Ramos (cell line): ENCODE results near the gene RCOR1.
"Not testable (repeated sequence)": the region's sequence is repeated elsewhere in the genome, so short reads cannot be mapped to it uniquely, and the experiment has no call there.

Source experiments
- in situ Hi-C: fragments of 300-500 bp; cut with MboI; formaldehyde crosslinking; loops from one replicate; pipeline ENCODE4 v1.14.3; 2022; ENCODE audit warnings: low sequenced_read_pairs; ENCODE audit not compliant: unreplicated experiment

The RCOR1 gene

DNA sequence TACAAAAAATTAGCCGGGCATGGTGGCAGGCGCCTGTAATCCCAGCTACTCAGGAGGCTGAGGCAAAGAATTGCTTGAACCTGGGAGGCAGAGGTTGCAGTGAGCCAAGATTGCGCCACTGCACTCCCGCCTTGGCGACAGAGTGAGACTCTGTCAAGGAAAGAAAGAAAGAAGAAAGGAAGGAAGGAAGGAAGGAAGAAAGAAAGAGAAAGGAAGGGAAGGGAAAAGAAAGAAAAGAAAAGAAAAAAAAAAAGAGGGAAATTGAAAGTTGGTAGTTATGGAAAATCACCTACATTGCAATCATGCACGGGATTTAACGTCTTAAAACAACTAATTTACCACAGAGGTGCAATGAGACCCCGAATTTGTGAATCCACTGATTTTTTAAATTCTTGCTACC is 173.3 kb downstream of the RCOR1 start:
- in situ Hi-C loops = not testable (repeated sequence)

DNA sequence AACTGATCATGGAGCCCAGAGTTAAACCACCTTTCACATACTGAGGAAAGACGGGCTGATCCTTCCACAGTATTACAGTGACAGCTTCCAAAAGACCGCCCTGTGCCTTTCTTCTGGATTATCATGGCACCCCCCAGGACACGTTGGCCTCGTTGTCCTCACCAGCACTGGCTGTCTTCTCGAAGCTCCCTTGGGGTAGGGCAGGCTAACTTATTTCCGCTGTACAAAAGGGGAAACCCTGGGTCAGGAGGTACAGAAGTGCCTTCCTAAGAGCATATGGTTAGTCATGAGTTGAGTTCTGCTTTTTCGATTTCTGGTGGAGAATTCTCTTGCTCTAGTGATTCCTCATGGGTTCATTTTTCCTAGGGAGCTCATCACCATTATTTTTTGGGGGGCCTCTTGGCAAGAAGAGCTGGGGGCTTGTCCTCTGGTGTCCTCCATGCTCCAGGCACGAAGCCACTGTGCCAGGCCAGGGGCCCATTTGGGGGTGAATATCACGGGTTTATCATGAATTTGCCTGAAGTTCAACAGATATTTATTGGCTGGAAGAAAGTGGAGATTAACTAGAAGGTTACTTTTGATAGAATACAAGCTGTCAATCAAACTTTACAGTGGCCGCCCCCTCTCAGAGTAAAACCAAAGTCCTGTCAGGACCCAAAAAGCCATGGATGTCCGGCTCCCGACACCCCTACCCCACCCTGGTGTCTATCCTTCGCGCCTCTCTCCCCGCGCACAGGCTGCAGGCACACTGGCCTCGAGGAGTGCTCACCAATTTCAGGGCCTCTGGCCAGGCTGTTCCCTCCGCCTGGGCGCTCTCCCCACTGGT is 176.0 kb downstream of the RCOR1 start:
- in situ Hi-C loops = no loop called here

DNA sequence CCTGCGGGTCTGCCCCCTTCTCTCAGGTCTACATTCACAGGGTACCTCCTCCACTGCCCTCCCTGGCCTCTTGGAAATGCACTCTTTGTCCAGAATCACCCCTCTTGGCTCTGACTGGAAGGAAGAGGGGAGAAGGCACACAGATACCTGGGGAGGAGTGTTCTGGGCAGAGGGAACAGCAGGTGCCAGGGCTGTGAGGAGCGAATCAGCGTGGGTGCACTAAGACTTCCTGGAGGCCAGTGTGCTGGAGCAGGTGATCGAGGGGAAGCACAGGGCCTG is 176.5 kb downstream of the RCOR1 start:
- in situ Hi-C loops = no loop called here

DNA sequence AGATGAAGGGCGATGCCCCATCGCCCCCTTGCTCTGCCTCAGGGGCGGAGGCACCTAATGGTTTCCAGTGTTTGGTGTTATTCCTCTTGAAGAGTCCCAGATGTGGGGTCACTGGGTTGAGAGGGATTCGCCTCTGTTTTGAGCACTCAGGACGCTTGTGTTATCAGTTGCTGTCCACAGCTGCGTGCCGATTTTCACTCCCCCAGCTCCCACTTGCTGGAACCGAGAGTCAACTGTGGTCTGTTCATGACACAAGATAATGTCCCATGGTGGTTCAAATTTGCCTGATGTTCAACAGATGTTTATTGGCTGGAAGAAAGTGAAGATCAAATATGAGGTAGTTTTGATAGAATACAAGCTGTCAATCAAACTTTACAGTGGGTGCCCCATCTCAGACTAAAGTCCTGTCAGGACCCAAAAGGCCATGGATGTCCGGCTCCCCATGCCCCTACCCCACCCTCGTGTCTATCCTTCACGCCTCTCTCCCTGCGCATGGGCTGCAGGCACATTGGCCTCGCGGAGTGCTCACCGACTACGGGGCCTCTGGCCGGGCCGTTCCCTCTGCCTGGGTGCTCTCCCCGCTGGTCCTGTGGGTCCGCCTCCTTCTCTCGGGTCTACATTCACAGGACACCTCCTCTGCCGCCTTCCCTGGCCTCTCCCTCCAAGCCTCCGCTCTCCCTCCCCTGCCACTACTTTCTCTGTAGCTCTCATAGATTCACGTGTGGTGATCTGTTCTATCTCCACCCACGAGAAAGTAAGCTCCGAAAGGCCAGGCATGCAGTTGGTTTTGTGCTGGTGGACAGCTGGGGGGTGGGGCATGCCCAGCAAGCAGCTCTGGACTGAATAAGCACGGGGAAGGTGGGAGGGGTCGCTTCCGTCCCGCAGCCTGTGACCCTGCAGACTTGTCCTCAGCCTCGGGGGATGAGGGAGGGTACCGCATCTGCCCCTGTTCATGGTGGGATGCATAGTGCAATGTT is 178.0 kb downstream of the RCOR1 start:
- in situ Hi-C loops = no loop called here

DNA sequence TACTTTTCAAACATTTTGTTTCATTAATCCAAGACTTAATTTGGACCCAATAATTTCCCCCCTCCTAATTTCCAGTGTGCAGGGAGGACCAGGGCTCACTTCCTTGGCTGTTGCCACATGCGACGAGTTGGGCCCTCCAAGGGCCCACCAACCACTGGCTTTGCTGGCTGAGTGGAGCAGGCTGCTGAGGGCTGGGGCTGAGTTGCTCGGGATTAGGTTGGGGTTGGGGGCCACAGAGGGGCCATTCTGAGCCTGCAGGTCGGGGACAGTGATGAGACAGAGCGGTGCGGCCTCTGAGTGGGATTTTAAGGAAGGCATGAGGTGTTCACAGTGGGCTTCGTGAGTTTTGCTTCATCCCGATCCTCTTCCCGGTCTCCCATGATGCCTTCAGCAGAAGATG is 178.7 kb downstream of the RCOR1 start:
- in situ Hi-C loops = no loop called here

DNA sequence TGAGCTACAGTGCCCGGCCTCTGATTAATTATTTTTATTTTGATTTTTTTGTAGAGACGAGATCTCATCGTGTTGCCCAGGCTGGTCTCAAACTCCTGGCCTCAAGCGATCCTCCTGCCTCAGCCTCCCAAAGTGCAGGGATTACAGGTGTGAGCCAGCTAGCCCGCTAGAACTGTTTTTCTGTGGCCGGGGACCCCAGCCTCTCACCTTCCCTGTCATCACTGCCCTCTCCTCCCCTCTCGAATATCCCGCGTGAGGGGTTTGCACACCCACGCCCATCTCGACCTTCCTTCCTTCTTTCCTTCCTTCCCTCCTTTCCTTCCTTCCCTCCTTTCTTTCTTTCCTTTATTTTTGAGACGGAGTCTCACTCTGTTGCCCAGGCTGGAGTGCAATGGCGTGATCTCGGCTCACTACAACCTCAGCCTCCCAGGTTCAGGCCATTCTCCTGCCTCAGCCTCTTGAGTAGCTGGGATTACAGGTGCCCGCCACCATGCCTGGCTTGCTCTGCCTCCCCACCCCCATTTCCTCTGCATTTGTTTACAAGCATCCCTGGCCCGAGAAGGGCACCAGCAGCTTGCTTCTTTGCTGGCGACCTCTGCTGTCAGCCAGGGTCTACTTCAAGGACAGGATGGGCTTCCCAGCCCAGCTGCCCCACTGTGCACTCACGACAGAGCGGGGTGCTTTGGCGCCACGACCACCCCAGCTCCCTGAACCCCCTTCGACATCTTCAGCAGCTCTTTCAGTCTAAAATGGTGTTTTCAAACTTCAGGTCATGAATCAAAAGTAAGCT is 180.5 kb downstream of the RCOR1 start:
- in situ Hi-C loops = no loop called here

DNA sequence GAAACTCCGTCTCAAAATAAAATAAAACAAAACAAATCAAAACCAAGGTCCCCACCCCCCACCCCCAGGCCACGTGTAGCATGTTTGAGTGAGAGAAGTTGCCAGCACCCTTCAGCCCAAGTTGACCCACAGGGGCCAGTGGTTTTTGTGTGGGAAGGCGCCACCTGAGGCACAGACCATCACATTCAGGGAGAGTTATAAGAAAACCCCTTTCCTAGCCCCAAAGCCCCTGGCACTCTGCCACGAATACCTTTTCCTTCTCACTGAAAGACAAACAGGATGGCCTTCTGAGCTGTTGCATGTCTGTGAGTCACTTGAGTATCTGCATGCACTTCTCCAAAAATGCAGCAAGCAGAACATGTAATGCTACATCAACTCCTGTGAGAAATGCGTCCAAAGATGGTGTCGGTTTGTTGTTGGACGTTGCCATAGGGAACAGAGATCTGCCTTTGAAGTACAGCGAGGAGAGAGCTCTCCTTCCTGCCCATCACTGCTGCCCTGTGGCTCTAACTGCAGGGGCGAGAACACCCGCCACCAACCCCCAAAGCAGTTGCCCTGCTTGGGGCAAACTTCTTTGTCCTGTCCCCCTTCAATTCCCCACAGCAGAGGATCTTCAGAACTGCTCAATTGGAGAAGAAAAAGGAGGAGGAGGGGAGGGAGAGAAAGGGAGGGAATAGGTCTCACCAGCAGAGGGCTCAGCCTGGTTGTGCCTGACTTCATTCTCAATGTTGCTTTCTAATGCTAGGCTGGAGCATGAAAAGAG is 182.1 kb downstream of the RCOR1 start:
- in situ Hi-C loops = no loop called here

DNA sequence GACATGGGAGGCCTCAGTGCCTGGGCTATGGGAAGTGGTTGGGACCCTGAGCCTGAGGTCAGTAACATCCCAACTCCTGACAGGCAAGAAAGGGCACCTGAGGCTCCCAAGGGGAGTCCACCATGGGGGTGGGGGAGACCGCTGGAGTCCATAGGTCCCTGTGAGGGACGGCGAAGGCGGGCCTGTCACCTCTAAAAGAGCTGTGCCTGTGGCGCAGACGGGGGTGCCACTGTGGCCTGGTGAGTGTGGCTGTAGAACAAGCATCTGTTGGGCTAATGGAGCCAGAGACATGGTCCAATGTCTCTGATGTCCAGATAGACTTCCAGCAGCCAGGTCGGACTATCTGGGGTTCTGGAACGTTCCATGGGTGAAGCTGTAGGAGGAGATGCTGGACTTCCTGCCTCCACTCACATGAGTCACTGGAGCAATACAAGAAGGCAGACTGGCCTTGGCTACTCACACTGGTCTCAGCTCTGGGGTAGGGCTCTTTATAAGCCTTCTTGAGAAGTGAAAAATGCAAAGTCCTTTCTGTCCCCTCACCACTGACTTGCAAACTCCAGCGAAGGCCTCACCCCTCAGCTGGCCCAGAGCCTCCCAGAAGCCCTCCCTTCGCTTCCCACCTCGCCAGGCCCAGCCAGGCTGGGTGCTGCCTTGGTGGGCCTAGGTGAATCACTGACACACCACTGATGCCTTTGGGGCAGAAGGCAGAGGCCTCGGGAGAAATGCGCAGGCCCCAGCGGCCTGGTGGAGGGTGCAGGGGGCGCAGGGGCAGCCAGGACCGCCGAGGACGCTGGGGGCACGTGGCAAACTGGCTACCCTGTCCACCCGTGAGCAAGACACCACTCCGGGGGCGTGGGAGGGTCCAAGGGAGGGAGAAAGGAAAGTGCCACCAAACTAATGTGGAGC is 183.7 kb downstream of the RCOR1 start:
- in situ Hi-C loops = no loop called here

DNA sequence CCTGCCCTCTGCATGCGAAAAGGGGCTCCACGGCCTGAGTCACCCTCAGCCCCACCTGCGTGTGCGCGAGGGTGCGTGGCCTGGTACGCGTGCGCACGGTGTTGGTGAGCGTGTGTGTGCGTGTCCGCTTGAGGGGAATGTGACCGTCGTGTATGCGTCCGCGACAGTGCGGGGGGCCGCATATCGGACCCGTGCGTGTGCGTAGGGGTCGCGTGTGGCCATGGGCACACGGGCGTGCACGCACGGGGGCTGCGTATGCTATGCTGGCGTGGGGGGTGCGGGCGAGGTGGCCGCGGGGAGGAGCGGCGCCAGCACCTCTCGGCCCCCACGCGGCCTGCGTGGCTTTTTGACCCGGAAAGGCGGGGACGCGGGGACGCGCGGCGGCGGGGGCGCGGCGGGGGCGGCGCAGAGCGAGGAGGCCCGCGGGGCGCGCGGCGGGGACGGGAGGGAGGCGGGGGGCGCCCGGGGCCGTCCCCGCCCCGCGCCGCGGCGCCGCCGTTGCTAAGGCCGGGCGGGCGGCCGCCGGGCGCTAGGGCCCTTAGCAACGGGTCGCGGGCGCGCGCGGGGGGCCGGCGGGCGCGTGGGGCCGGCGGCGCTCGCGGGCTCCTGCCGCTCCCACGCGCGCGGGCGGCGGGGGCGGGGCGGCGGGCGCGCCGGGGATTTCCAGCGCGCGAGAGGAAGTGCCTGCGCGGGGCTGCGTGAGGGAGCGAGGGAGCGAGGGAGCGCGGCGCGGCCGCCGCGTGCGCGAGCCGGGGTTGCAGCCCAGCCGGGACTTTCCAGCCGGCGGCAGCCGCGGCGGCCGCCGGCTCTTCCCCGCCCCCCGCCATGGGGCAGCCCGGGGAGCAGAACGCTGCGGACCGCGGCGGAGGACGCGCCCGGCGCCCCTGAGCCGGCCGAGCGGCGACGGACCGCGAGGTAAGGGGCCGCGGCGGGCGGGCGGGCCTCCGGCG is 184.6 kb downstream of the RCOR1 start, which contains the start of gene TRAF3:
Gene TRAF3 (plus strand): TSS at position 689 of the 950 bp plus-strand sequence. CDS start 92,753 bp downstream, outside the sequence.
- in situ Hi-C loops = no loop called here

DNA sequence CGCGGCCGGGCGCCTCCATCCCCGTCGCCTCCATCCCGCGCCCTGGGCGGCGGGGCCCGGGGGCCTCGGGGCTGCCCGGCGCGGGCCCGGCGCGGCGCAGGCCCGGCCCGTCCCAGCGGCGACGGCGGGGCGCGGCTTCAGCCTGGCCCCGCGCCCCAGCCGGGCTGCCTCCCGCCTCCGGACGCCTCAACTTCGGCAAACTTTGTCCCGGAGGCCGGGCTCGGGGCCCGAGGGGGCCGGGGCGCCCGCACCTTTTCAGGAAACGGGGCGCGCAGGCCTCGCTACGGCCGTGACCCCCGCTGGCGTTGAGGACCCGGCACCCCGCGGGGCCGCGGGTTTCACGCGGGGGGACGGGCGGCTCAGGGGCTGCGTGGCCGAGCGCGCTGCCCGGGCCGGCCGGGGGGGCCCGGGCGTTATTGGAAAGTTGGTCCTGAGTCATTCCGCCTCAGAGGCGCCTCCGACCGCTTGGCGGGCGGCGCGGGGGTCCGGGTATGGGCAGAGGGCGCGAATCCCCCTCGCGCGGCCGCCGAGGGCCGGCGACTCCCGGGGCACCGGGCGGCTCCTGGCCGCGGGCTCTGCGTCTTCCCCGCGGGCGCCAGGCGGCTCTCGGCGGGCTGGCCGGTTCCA is 185.4 kb downstream of the RCOR1 start:
- in situ Hi-C loops = no loop called here

DNA sequence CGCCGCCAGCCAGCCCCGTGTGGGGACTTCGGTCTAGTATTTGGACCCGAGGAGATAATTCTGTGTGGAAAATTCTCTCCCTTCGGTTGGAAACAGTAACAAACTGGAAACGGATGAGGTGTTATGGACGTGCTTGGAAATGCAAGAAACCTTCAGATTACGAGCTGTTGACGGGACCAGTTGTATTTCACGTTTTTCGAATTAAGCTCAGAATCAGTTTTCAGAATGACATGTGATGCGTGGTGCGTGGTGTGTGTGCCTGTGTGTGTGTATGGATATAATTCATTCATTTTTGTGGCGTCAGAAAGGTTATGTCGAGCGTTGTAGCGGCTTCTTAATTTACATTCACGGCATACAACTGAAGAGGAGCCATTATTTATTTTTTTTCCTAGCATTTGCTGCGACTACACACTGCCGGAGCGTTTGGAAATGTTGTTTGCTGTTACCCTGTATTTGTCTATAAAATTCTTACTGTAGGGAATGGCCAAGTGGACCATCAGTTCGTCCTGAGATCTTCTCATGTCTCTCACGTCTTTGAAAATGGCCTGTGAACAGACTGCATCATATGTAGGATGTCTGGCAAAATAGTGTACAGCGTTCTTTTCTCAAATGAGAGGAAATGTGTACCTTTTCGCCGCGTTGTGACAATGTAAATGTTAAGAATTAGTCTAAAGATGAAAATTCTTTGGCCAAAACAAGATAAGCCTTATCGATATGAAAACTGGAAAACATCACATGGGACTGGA is 186.1 kb downstream of the RCOR1 start:
- in situ Hi-C loops = no loop called here

DNA sequence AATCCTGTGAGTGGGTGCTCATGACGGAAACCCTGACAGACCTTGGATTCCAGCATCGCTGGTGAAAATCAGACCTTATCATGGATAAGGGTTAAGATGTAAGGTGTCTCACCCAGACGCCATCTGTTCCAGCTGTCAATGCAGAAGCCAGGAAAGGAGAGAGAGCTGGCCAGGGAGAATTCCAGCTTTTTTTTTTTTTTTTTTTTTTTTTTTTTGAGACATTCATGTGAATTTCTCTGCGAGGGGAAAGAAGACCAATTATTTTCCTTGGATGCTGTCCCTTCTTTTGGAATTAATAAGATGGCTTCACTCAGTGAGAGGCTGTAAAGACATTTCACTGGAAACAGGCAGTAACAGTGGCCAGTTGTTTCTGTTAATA is 186.6 kb downstream of the RCOR1 start:
- in situ Hi-C loops = no loop called here

DNA sequence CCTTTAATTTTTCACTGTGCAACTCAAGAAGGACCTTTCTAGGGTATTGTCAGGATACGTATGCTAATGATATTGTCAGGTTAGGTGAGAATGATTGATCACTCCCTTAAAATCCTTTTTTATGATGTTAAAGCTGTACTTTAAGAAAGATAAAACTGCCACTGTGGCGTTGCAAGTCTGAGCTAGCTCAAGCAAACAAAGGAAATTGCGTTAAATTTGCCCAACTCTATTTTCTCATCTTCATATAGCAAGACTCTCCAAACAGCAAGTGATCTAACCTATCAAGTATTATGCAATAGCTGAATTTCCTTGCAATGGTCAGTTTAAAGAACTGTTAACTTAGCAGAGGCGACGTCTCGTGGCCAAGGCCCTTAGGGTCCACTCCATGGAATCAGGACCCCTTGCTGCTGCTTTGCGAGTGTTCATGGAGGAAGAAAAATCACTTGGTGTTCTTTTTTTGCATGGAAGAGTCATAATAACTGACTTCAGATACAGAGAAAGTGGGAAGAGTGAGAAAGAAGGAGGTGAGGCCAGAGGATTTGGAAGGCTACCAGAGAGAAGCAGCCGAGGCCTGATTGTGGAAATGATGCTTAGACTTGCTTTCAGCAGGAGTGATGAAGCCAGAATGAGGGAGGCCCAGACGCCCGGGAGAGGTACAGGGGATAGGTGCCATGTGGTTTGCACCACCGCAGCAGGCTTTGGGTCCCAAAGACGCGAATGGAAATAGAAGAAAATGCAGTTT is 187.3 kb downstream of the RCOR1 start:
- in situ Hi-C loops = no loop called here
